Stomach smooth muscle (tissue), 2 donors: ENCODE data around the gene SPSB1.

Experiments
- H3K27ac ChIP-seq: one replicate; pipeline ENCODE4 v1.7.0; 2013; ENCODE audit warnings: mild to moderate bottlenecking, low read length, inconsistent platforms
- H3K27me3 ChIP-seq, 2 donors: one replicate each; pipeline ENCODE4 v1.7.0; 2013; ENCODE audit warnings: low read length in 2 of 2; ENCODE audit not compliant: insufficient read depth in 2 of 2, control insufficient read depth in 1 of 2
- H3K36me3 ChIP-seq, 2 donors: one replicate each; pipeline ENCODE4 v1.7.0; 2013; ENCODE audit warnings: low read length in 2 of 2; ENCODE audit not compliant: control insufficient read depth in 2 of 2, insufficient read depth in 2 of 2
- H3K4me1 ChIP-seq: one replicate; pipeline ENCODE4 v1.7.0; 2013; ENCODE audit warnings: low read length; ENCODE audit not compliant: control insufficient read depth, insufficient read depth
- H3K4me3 ChIP-seq, 2 donors: one replicate each; pipeline ENCODE4 v1.7.0; 2013; ENCODE audit warnings: low read length in 2 of 2
- H3K9ac ChIP-seq, 2 donors: one replicate each; pipeline ENCODE4 v1.7.0; 2013; ENCODE audit warnings: low read length in 2 of 2, mild to moderate bottlenecking in 1 of 2
- H3K9me3 ChIP-seq, 2 donors: one replicate each; pipeline ENCODE4 v1.7.0; 2013; ENCODE audit warnings: low read length in 2 of 2; ENCODE audit not compliant: control insufficient read depth in 2 of 2
- donor health status: healthy.
- donor health status: Pancreatic carcinoma.

Gene SPSB1

GRCh38 chr1:9349331-9349851, 56.7 kb downstream of the SPSB1 start:
- H3K4me1 ChIP-seq = peaks cover 52% of the 10 kb centered on the region
- H3K4me3 ChIP-seq = peak overlapping the region in 1 of 2 donors; percentile 15

GRCh38 chr1:9350013-9350908, 57.6 kb downstream of the SPSB1 start:
- Histone ChIP-seq H3K27ac (no peak overlapping the region), H3K27me3 (no peaks in the 10 kb centered on the region), H3K9me3 (no peaks in the 10 kb centered on the region), H3K4me1 (peaks cover 50% of the 10 kb centered on the region), H3K36me3 (peaks cover 3 to 5% of the 10 kb centered on the region in 2 donors), H3K9ac (no peak overlapping the region), H3K4me3 (no peak overlapping the region)

More at GRCh38 chr1:9349331-9349851, 56.7 kb downstream of the SPSB1 start:
- no peaks in the 10 kb centered on the region for H3K9me3 ChIP-seq
- no peak overlapping the region for H3K27ac ChIP-seq
- H3K9ac ChIP-seq = no peak overlapping the region
- H3K36me3 ChIP-seq = peaks cover 3 to 5% of the 10 kb centered on the region in 2 donors
- H3K27me3 ChIP-seq = no peaks in the 10 kb centered on the region

DNA sequence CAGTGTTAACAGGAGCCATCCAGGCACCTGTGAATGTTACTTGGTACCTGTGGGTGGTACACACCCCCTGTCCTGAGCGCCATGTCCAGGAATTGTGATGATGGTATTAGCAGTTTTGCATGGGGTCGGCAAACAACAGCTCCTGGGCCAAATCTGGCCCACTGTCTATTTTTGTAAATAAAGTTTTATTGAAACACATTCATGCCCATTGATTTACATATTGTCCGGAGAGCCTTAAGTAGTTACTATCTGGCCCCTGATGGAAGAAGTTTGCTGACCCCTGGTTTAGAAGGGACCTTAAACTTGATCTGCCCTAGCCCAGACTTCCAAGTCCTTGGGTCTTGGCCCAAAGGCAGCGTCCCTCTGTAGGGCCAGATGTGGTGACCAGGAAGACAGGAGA, 58.3 kb downstream of the SPSB1 start:
- H3K9ac ChIP-seq = no peak overlapping the region
- peaks cover 48% of the 10 kb centered on the region for H3K4me1 ChIP-seq
- H3K4me3 ChIP-seq = no peak overlapping the region
- no peaks in the 10 kb centered on the region for H3K9me3 ChIP-seq
- H3K36me3 ChIP-seq = peaks cover 5 to 8% of the 10 kb centered on the region in 2 donors
- no peaks in the 10 kb centered on the region for H3K27me3 ChIP-seq
- no peak overlapping the region for H3K27ac ChIP-seq

DNA sequence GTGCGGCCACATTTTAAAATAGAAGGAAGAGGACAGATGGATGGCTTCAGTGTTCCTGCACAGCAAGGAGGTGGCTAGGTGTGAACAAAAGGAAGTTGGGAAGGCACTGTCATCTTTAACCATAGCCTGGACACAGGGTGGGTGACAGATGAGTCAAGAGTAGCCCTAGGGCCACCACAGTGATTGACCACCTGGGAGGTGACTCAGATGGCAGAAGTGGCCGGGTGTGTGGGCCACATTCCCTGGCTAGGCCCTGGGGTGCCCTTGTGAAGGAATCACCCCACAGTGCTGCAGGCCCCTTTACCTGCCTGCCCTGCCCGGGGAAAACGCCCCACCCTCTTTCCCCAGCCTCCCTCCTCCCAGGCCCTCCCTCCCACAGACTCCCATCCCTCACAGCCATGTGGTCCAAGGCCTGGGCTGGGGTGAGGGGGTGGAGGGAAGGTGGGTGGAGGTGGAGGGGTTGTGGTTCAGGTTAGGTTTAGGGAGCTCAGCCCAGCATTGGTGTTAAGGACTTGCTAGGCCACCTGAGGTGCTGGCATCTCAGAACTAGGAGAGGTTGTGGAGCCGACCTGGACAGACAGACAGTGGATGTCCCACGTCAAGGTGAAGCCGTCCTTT, 59.1 kb downstream of the SPSB1 start:
- no peaks in the 10 kb centered on the region for H3K9me3 ChIP-seq
- H3K9ac ChIP-seq = peak overlapping the region in 1 of 2 donors; percentile 36
- no peak overlapping the region for H3K27ac ChIP-seq
- H3K4me1 ChIP-seq = peaks cover 47% of the 10 kb centered on the region
- peaks cover 12 to 16% of the 10 kb centered on the region in 2 donors for H3K36me3 ChIP-seq
- no peaks in the 10 kb centered on the region for H3K27me3 ChIP-seq
- H3K4me3 ChIP-seq = no peak overlapping the region

GRCh38 chr1:9352377-9353134, 59.9 kb downstream of the SPSB1 start:
- Histone ChIP-seq H3K4me3 (no peak overlapping the region), H3K27ac (no peak overlapping the region), H3K36me3 (peaks cover 12 to 21% of the 10 kb centered on the region in 2 donors), H3K27me3 (no peaks in the 10 kb centered on the region), H3K4me1 (peaks cover 47% of the 10 kb centered on the region), H3K9me3 (no peaks in the 10 kb centered on the region), H3K9ac (peak overlapping the region in 1 of 2 donors; percentile 36)

GRCh38 chr1:9355503-9355902, 62.8 kb downstream of the SPSB1 start:
- H3K27ac ChIP-seq = peak overlapping the region; percentile 24
- no peak overlapping the region for H3K9ac ChIP-seq
- peaks cover 35% of the 10 kb centered on the region for H3K4me1 ChIP-seq
- no peaks in the 10 kb centered on the region for H3K9me3 ChIP-seq
- no peaks in the 10 kb centered on the region for H3K27me3 ChIP-seq
- H3K36me3 ChIP-seq = peaks cover 21 to 24% of the 10 kb centered on the region in 2 donors
- H3K4me3 ChIP-seq = peak overlapping the region in 1 of 2 donors; percentile 15

DNA sequence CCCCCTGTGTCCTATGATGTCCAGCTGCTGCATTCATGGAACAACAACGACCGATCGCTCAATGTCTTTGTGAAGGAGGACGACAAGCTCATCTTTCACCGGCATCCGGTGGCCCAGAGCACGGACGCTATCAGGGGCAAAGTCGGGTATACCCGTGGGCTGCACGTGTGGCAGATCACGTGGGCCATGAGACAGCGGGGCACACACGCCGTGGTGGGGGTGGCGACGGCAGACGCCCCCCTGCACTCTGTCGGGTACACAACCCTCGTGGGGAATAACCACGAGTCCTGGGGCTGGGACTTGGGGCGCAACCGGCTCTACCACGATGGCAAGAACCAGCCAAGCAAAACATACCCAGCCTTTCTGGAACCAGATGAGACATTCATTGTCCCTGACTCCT, 63.3 kb downstream of the SPSB1 start:
- Histone ChIP-seq H3K27me3 (no peaks in the 10 kb centered on the region), H3K4me1 (peaks cover 36% of the 10 kb centered on the region), H3K9me3 (no peaks in the 10 kb centered on the region), H3K4me3 (no peak overlapping the region), H3K9ac (no peak overlapping the region), H3K36me3 (peaks cover 21 to 24% of the 10 kb centered on the region in 2 donors), H3K27ac (peak overlapping the region; percentile 24)

DNA sequence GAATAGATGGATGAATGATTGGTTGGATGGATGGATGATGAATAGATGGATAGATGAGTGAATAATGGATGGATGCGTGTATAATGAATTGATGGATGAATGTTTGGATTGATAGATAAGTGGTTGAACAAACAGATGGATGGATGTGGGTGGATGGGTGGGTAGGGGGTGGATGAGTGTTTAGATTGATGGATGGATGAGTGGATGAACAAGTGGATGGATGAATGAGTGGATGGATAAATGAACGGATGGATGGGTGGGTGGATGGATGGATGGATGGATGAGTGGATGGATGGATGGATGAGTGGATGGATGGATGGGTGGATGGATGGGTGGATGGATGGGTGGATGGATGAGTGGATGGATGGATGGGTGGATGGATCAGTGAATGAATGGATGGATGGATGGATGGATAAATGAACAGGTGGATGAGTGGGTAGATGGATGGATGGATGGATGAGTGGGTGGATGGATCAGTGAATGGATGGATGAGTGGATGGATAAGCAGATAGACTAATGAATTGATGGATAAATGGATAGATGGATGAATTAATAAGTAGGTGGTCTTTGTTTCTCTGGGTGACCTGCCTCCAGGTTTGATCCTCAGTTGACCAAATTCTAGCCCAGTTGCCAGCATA, 64.3 kb downstream of the SPSB1 start:
- H3K9ac ChIP-seq = no peak overlapping the region
- no peaks in the 10 kb centered on the region for H3K27me3 ChIP-seq
- H3K36me3 ChIP-seq = peaks cover 21 to 25% of the 10 kb centered on the region in 2 donors
- H3K4me3 ChIP-seq = no peak overlapping the region
- peaks cover 37% of the 10 kb centered on the region for H3K4me1 ChIP-seq
- H3K27ac ChIP-seq = no peak overlapping the region
- no peaks in the 10 kb centered on the region for H3K9me3 ChIP-seq

GRCh38 chr1:9357958-9358357, 65.3 kb downstream of the SPSB1 start:
- Histone ChIP-seq H3K4me1 (peaks cover 37% of the 10 kb centered on the region), H3K9ac (no peak overlapping the region), H3K27me3 (no peaks in the 10 kb centered on the region), H3K27ac (no peak overlapping the region), H3K4me3 (no peak overlapping the region), H3K9me3 (no peaks in the 10 kb centered on the region), H3K36me3 (peaks cover 21 to 25% of the 10 kb centered on the region in 2 donors)
